Stimulated activated CD8-positive, alpha-beta memory T cell treated with anti-CD3 and anti-CD28 coated beads, Interleukin-7, amount 100 ng/mL, for 1 hour (primary cell): ENCODE measurements around the gene TMEM272.

Experiments used
- DNase-seq, 2 donors: peaks; one replicate each; pipeline ENCODE4 v3.0.0-alpha.2; 2020; ENCODE audit warnings: low read depth in 2 of 2

TMEM272 gene

GRCh38 chr13:51804295-51805172, 40.4 kb downstream of the TMEM272 start:
- no peak for DNase-seq

GRCh38 chr13:51803422-51804294, 41.3 kb downstream of the TMEM272 start, which contains the start of gene DHRS12:
DHRS12 (minus strand) TSS chr13:51804163; CDS start chr13:51799659, 4,504 bp downstream.
- peak; percentile 72 to 75 for DNase-seq

- no peak for DNase-seq
These were observed 42.2 kb downstream of the TMEM272 start for GRCh38 chr13:51802631-51803418.

GRCh38 chr13:51801631-51802099, 43.3 kb downstream of the TMEM272 start:
- DNase-seq = no peak

- DNase-seq = no peak
These were observed 44.5 kb downstream of the TMEM272 start for GRCh38 chr13:51800486-51800885.

- no peak for DNase-seq
These were observed 45.7 kb downstream of the TMEM272 start for GRCh38 chr13:51799261-51799660.

- DNase-seq = no peak
These were observed 47.1 kb downstream of the TMEM272 start for GRCh38 chr13:51797664-51798488.

- DNase-seq = no peak
These were observed 48.4 kb downstream of the TMEM272 start for GRCh38 chr13:51796546-51796945.

- no peak for DNase-seq
These were observed 49.6 kb downstream of the TMEM272 start for GRCh38 chr13:51795419-51795818.

GRCh38 chr13:51794964-51795363, 50.0 kb downstream of the TMEM272 start:
- no peak for DNase-seq

GRCh38 chr13:51793570-51794271, 51.3 kb downstream of the TMEM272 start:
- no peak for DNase-seq

- no peak for DNase-seq
These were observed 58.3 kb downstream of the TMEM272 start for GRCh38 chr13:51786425-51787265.

GRCh38 chr13:51785712-51786424, 59.1 kb downstream of the TMEM272 start:
- no peak for DNase-seq

GRCh38 chr13:51784097-51784496, 60.9 kb downstream of the TMEM272 start:
- no peak for DNase-seq

GRCh38 chr13:51783428-51784094, 61.4 kb downstream of the TMEM272 start:
- DNase-seq = no peak

- DNase-seq = no peak
These were observed 62.8 kb downstream of the TMEM272 start for GRCh38 chr13:51782026-51782710.
